Bronchial epithelial cell (primary cell): ENCODE data around the gene PTPRN2. TPM values are rescaled to one million over a fixed set of nuclear protein-coding genes. Genes with fewer than 3 reads are reported as not detected.

ENCODE experiments used
- DNase-seq: peaks from one replicate; pipeline ENCODE4 v3.0.0-alpha.2; 2010; ENCODE audit warnings: low read depth
- FAIRE-seq: peaks from 2 replicates; lab custom pipeline; 2011; peaks lifted over from hg19 to GRCh38; lab: Jason Lieb, UNC
- H3K27me3 ChIP-seq: 2 replicates; pipeline ENCODE4 v1.5.1; 2011; ENCODE audit warnings: low read length; ENCODE audit not compliant: control insufficient read depth, insufficient read depth
- H3K36me3 ChIP-seq: 2 replicates; pipeline ENCODE4 v1.5.1; 2011; ENCODE audit warnings: low read length; ENCODE audit not compliant: control insufficient read depth, insufficient read depth
- H3K4me3 ChIP-seq: 2 replicates; pipeline ENCODE4 v1.5.1; 2011; ENCODE audit warnings: mild to moderate bottlenecking, low read depth, low read length, control low read depth
- CTCF ChIP-seq: IDR thresholded peaks from 2 replicates; pipeline ENCODE4 v1.5.1; 2011; ENCODE audit warnings: mild to moderate bottlenecking, moderate library complexity, low read length, control low read depth, inconsistent platforms; ENCODE audit not compliant: insufficient read depth, severe bottlenecking
- total RNA-seq: library from RNA; depleted of rRNA; stranded (reverse); fragments of >200 nt; gene quantifications from 2 replicates; pipeline ENCODE4 v1.2.1, GENCODE V29; 2014

The PTPRN2 gene
- total RNA-seq, 1 donor from 2014 or later: 1.1 TPM

GRCh38 chr7:158590181-158590530 is 2.5 kb upstream of the PTPRN2 start:
- FAIRE-seq: no peak
- no peak for TF ChIP-seq CTCF

GRCh38 chr7:158589653-158590052 is 2.0 kb upstream of the PTPRN2 start:
- no peak for DNase-seq
- no peak for TF ChIP-seq CTCF
- Histone ChIP-seq H3K27me3 (peaks cover 4% of the 10 kb centered on the region), H3K4me3 (no peak overlapping the region), H3K36me3 (no peaks in the 10 kb centered on the region)
- FAIRE-seq: no peak

More at GRCh38 chr7:158590181-158590530, 2.5 kb upstream of the PTPRN2 start:
- DNase-seq: no peak
- H3K27me3 ChIP-seq: peaks cover 4% of the 10 kb centered on the region
- no peak overlapping the region for H3K4me3 ChIP-seq
- no peaks in the 10 kb centered on the region for H3K36me3 ChIP-seq

GRCh38 chr7:158588878-158589442 is 1.3 kb upstream of the PTPRN2 start:
- Histone ChIP-seq H3K27me3 (peaks cover 4% of the 10 kb centered on the region), H3K4me3 (no peak overlapping the region), H3K36me3 (no peaks in the 10 kb centered on the region)
- FAIRE-seq: no peak
- TF ChIP-seq CTCF: no peak
- DNase-seq: no peak

GRCh38 chr7:158588085-158588877 is 658 bp upstream of the PTPRN2 start:
- TF ChIP-seq CTCF: no peak
- no peak for DNase-seq
- FAIRE-seq: no peak
- H3K4me3 ChIP-seq: peak overlapping the region; percentile 30
- H3K36me3 ChIP-seq: no peaks in the 10 kb centered on the region
- H3K27me3 ChIP-seq: peaks cover 6% of the 10 kb centered on the region

GRCh38 chr7:158586499-158587161 is 993 bp downstream of the PTPRN2 start:
- H3K4me3 ChIP-seq: no peak overlapping the region
- no peak for FAIRE-seq

More at GRCh38 chr7:158586499-158587161, 993 bp downstream of the PTPRN2 start:
- DNase-seq: no peak
- Histone ChIP-seq H3K27me3 (peaks cover 6% of the 10 kb centered on the region), H3K36me3 (no peaks in the 10 kb centered on the region)
- no peak for TF ChIP-seq CTCF
